Lower lobe of right lung (tissue), 2 donors: ENCODE measurements around the gene DCST1. TPM values are rescaled to one million over a fixed set of nuclear protein-coding genes. Genes with fewer than 3 reads are reported as not detected.
A peak's percentile ranks its signal among the peaks of the same experiment; 100 is the strongest.

Experiments
- ATAC-seq, 2 donors: fragments of 200-7000 bp; cut with Tn5 transposase; one replicate each; pipeline ENCODE4 v1.9.1; 2020 to 2022; ENCODE audit warnings: mild to moderate bottlenecking in 2 of 2, moderate library complexity in 2 of 2
- DNase-seq: peaks from one replicate; pipeline ENCODE4 v3.0.0-alpha.2; 2020
- H3K27ac ChIP-seq: fragments of 200-600 bp; one replicate; pipeline ENCODE4 v1.8.0; 2022
- H3K27me3 ChIP-seq: fragments of 200-600 bp; one replicate; pipeline ENCODE4 v1.8.0; 2022; ENCODE audit warnings: low read depth
- H3K36me3 ChIP-seq: fragments of 200-600 bp; one replicate; pipeline ENCODE4 v1.8.0; 2022; ENCODE audit warnings: mild to moderate bottlenecking
- H3K4me1 ChIP-seq: fragments of 200-600 bp; one replicate; pipeline ENCODE4 v1.8.0; 2022
- H3K4me3 ChIP-seq: fragments of 200-600 bp; one replicate; pipeline ENCODE4 v1.8.0; 2022; ENCODE audit warnings: mild to moderate bottlenecking
- H3K9me3 ChIP-seq: fragments of 200-600 bp; one replicate; pipeline ENCODE4 v1.8.0; 2022
- intact Hi-C: fragments of 100-400 bp; cut with DNase I; formaldehyde crosslinking; loops from one replicate; pipeline ENCODE4 v1.11.0; 2022
- total RNA-seq: library from RNA; stranded (reverse); fragmentation: NEBNext Ultra II Directional; extraction: Animal tissue kit (Norgen Biotek cat#: 25700); gene quantifications from one replicate; pipeline ENCODE4 v1.2.1, GENCODE V29; 2021
- TF ChIP-seq, protein P1 (sequence below): fragments of 200-600 bp; IDR thresholded peaks from one replicate; pipeline ENCODE4 v1.8.0; 2022; ENCODE audit warnings: antibody characterized with exemption, mild to moderate bottlenecking
- donor health status: DM: no; HTN: yes; CAD: no; lungs with severe emphysema.

Gene DCST1
- total RNA-seq, 1 donor from 2014 or later = not detected

DNA sequence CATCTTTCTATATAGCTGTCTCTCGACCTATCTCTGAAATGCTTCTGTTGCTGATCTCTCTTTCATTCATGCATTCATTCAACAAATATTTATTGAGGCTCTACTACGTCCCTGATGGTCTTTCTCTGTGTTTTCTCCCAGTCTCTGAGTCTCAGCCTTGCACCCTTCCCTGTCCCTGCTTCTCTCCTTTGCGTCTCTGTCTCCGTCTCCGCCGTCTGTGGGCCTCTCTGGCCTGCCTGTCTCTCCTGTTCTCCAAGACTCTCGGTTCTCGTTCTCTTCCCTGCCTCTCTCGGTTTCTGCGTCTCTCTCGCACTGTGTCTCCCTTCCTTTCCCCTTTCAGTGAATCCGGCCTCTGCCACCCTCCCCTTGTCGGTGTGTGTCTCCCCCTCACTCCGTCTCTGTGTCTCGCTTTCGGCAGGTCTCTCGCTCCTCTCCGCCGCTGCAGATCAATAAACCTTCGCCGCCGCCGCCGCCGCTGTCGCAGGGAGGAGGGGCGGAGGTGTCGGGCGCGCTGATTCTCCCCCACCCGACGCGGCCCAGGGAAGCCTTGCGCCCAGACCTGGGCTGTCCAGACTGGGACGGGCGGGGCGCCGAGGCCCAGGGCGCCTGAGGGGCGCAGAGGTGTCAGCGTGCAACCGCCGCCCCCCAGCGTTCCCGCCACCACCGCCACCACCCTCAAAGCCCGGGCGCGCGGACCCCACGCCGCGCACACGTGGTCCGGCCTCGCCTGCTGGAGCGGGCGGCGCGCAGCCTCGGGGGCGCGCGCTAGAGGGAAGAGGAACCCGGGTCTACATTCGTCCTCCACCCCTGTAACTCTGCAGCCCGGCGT, 48.1 kb downstream of the DCST1 start:
- TF ChIP-seq, protein P1, sequence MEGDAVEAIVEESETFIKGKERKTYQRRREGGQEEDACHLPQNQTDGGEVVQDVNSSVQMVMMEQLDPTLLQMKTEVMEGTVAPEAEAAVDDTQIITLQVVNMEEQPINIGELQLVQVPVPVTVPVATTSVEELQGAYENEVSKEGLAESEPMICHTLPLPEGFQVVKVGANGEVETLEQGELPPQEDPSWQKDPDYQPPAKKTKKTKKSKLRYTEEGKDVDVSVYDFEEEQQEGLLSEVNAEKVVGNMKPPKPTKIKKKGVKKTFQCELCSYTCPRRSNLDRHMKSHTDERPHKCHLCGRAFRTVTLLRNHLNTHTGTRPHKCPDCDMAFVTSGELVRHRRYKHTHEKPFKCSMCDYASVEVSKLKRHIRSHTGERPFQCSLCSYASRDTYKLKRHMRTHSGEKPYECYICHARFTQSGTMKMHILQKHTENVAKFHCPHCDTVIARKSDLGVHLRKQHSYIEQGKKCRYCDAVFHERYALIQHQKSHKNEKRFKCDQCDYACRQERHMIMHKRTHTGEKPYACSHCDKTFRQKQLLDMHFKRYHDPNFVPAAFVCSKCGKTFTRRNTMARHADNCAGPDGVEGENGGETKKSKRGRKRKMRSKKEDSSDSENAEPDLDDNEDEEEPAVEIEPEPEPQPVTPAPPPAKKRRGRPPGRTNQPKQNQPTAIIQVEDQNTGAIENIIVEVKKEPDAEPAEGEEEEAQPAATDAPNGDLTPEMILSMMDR = no peak
- peak overlapping the region; percentile 38 for H3K4me3 ChIP-seq
- peaks cover 56% of the 10 kb centered on the region for H3K27me3 ChIP-seq
- H3K4me1 ChIP-seq = peaks cover 66% of the 10 kb centered on the region
- no peaks in the 10 kb centered on the region for H3K36me3 ChIP-seq
- no peak overlapping the region for H3K27ac ChIP-seq
- intact Hi-C loops = no loop called here
- DNase-seq (no peak), ATAC-seq (no peak)
- no peaks in the 10 kb centered on the region for H3K9me3 ChIP-seq

DNA sequence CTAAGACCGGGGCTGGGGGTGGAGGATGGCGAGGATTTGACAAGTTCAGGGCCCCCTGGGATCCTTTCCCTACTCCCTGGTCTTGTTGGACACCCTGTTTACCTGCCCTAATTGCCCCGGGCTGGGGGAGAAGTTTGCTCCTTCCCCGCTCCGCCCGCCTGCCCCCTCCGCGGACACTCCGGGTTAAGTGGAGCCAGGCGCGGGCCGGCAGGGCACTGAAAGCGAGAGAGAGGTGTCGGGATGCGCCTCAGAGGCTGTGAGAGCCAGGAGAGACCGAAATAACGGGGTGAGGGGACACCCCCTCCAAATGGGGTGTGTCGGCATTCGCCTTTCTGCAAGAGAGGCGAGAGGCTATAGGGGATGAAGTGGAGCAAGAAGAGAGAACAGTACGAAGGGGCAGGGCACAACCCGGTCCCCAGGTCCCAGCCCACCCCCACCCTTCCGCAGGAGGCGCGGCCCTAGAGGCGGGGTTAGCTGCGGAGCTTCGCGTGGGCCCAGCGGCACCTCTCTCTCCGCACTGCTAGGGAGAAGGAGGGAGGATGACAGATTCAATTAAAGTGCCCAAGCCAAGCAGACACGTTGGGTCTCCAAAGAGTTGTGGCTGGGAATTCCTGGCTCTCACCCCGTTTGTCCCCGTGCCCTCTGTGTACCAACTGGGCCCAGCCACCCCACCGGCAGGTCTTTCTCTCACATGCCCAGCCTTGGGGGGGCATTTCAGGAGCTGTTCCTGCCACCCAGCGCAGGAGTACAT, 48.9 kb downstream of the DCST1 start:
- H3K9me3 ChIP-seq = no peaks in the 10 kb centered on the region
- DNase-seq (no peak), ATAC-seq (no peak)
- intact Hi-C loops = no loop called here
- peak overlapping the region; percentile 38 for H3K4me3 ChIP-seq
- peaks cover 56% of the 10 kb centered on the region for H3K27me3 ChIP-seq
- no peak overlapping the region for H3K27ac ChIP-seq
- H3K4me1 ChIP-seq = peaks cover 66% of the 10 kb centered on the region
- H3K36me3 ChIP-seq = no peaks in the 10 kb centered on the region
- TF ChIP-seq, protein P1 = no peak

- Histone ChIP-seq H3K27me3 (peaks cover 56% of the 10 kb centered on the region), H3K9me3 (no peaks in the 10 kb centered on the region), H3K4me1 (peaks cover 66% of the 10 kb centered on the region), H3K27ac (no peak overlapping the region), H3K4me3 (no peak overlapping the region), H3K36me3 (no peaks in the 10 kb centered on the region)
- no peak for DNase-seq
- TF ChIP-seq, protein P1 = no peak
- ATAC-seq = no peak
- intact Hi-C loops = no loop called here
These were observed 49.5 kb downstream of the DCST1 start for GRCh38 chr1:155083052-155083541.

- Histone ChIP-seq H3K9me3 (no peaks in the 10 kb centered on the region), H3K4me1 (peaks cover 62% of the 10 kb centered on the region), H3K27ac (no peak overlapping the region), H3K36me3 (no peaks in the 10 kb centered on the region), H3K27me3 (peaks cover 54% of the 10 kb centered on the region), H3K4me3 (peak overlapping the region; percentile 94)
- no peak for DNase-seq
- ATAC-seq = no peak
- intact Hi-C loops = no loop called here
- TF ChIP-seq, protein P1 = no peak
These were observed 50.5 kb downstream of the DCST1 start for GRCh38 chr1:155083865-155084721.
